ENCODE results near the gene SORBS1.

DNA sequence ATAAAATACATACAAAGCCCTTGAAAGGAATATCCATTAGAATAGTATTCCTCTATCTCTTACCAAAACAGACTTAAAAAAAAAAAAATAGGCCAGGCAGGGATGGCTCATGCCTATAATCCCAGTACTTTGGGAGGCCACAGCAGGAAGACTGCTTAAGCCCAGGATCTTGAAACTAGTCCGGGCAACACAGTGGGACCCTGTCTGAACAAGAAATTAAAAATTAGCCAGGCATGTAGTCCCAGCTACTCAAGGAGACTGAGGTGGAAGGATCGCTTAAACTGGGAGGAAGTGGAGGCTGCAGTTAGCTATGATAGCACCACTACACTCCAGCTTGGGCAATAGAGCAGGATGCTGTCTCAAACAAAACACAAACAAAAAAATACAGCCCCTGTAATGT, 280.0 kb downstream of the SORBS1 start:
- TF ChIP-seq, protein P1, sequence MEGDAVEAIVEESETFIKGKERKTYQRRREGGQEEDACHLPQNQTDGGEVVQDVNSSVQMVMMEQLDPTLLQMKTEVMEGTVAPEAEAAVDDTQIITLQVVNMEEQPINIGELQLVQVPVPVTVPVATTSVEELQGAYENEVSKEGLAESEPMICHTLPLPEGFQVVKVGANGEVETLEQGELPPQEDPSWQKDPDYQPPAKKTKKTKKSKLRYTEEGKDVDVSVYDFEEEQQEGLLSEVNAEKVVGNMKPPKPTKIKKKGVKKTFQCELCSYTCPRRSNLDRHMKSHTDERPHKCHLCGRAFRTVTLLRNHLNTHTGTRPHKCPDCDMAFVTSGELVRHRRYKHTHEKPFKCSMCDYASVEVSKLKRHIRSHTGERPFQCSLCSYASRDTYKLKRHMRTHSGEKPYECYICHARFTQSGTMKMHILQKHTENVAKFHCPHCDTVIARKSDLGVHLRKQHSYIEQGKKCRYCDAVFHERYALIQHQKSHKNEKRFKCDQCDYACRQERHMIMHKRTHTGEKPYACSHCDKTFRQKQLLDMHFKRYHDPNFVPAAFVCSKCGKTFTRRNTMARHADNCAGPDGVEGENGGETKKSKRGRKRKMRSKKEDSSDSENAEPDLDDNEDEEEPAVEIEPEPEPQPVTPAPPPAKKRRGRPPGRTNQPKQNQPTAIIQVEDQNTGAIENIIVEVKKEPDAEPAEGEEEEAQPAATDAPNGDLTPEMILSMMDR (IDR thresholded peaks at IDR 0.05; ENCODE audit: insufficient read depth, low read length, poor library complexity, severe bottlenecking), result no peak
- TF ChIP-seq EZH2phosphoT487 (conservative IDR thresholded peaks at IDR 0.05; ENCODE audit: low read length), result no peak

Data from SU-DHL-6 (cell line).